Fibroblast of the aortic adventitia (primary cell): ENCODE results near the gene EPX. TPM values are rescaled to one million over a fixed set of nuclear protein-coding genes. Genes with fewer than 3 reads are reported as not detected.

Source experiments
- DNase-seq: peaks from one replicate; pipeline ENCODE4 v3.0.0-alpha.2; 2010; ENCODE audit warnings: low read depth
- H3K4me3 ChIP-seq: 2 replicates; pipeline ENCODE4 v1.5.1; 2011; ENCODE audit warnings: low read depth, mild to moderate bottlenecking, control low read depth, low read length, moderate library complexity
- total RNA-seq: library from RNA; depleted of rRNA; stranded (reverse); fragments of >200 nt; gene quantifications from 2 replicates; pipeline ENCODE4 v1.2.3, GENCODE V29; 2012; ENCODE audit warnings: low replicate concordance
- TF ChIP-seq, protein P1 (sequence below): IDR thresholded peaks from 2 replicates; pipeline ENCODE4 v1.5.1; 2011; ENCODE audit warnings: mild to moderate bottlenecking, low read length, control low read depth, inconsistent platforms; ENCODE audit not compliant: insufficient read depth

EPX gene
- total RNA-seq, 1 donor, result not detected

DNA sequence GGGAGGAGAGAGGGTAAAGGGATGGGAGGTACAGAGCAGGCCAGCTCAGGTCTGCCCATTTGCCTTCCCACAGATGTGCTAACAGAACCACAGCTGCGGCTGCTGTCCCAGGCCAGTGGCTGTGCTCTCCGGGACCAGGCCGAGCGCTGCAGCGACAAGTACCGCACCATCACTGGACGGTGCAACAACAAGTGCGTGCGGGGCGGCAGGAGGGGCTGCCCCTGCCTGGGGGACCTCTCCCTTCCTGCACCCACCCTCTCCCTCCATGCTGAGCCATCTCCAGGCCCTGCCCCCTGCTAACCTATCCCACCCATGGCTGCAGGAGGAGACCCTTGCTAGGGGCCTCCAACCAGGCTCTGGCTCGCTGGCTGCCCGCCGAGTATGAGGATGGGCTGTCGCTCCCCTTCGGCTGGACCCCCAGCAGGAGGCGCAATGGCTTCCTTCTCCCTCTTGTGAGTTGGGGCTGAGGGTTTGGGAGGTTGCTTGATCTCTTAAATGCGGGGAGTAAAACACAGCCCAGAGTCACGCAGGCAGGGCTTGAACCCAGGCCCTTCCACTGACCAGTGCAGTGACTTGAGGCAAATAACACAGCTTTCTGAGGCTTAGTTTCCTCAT lies 1.2 kb downstream of the EPX start:
- no peak overlapping the region for H3K4me3 ChIP-seq
- TF ChIP-seq, protein P1, sequence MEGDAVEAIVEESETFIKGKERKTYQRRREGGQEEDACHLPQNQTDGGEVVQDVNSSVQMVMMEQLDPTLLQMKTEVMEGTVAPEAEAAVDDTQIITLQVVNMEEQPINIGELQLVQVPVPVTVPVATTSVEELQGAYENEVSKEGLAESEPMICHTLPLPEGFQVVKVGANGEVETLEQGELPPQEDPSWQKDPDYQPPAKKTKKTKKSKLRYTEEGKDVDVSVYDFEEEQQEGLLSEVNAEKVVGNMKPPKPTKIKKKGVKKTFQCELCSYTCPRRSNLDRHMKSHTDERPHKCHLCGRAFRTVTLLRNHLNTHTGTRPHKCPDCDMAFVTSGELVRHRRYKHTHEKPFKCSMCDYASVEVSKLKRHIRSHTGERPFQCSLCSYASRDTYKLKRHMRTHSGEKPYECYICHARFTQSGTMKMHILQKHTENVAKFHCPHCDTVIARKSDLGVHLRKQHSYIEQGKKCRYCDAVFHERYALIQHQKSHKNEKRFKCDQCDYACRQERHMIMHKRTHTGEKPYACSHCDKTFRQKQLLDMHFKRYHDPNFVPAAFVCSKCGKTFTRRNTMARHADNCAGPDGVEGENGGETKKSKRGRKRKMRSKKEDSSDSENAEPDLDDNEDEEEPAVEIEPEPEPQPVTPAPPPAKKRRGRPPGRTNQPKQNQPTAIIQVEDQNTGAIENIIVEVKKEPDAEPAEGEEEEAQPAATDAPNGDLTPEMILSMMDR, result no peak
- no peak for DNase-seq

DNA sequence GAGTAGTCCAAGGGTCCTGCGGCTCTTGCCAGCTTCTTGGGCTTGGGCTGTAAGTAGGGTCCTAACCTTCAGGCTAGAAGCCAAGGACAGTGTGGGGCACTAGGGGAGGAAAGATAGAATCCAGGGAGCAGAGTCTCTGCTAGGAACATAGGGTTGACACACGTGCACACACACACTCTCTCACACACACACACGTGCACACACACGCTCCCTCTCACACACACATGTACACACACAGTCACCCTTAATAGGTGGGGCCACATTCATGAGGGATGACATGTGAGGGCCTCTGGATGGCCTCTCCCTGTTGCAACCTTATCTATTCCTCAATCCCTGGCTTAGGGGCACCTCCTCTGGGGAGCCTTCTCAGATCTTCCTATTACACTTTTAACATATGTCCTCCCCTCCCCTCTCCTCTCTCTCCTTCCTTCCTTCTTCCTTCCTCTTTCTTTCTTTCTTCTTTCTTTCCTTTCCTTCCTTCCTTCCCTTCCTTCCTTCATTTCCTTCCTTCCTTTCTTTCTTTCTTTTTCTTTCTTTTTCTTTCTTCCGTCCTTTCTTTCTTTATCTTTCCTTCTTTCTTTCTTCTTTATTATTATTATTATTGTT lies 3.1 kb downstream of the EPX start:
- DNase-seq, result no peak

DNA sequence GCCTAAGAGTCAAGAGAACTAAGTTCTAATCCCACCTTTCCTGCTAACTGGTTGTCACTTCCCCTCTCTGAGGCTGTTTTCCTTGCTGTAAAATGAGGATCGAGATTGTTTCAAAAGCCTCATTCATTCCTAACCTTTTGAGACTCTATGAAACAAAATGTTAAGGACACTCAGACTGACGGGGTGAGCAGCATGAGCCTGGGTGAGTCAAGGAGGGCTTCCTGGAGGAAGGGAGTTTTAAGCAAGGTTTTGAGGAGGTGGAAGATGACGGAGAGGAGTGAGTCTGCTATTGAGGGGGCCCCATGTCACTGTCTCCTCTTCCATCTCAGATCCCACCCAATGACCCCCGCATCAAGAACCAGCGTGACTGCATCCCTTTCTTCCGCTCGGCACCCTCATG lies 4.1 kb downstream of the EPX start:
- TF ChIP-seq, protein P1, result no peak
- DNase-seq, result no peak
- H3K4me3 ChIP-seq, result no peak overlapping the region

More for the DNA sequence above, 3.1 kb downstream of the EPX start:
- TF ChIP-seq, protein P1, result no peak
- no peak overlapping the region for H3K4me3 ChIP-seq

DNA sequence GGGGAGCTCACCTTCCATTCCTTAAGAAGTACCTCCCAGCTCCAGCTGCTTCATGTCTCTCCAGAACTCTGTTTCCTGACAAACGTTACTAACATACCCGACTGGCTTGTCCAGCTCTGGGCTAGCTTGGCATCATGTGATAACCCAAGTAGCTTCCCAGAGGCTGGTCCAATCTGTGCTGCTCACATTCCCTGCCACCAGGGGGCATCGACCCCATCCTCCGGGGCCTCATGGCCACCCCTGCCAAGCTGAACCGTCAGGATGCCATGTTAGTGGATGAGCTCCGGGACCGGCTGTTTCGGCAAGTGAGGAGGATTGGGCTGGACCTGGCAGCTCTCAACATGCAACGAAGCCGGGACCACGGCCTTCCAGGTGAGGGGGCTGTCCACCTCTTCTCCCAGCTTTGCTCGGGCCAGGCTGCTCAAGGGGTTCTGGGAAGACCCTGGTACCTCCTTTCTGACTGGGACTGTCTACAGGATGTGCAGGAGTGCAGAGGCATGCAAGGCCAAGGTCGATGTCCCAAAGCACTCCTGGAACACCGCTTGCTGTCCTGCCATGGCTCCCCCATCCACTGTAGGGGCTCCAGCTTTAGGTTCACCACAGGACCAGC lies 7.6 kb downstream of the EPX start:
- H3K4me3 ChIP-seq, result no peak overlapping the region
- TF ChIP-seq, protein P1, result peak; percentile 45
- peak; percentile 26 for DNase-seq

DNA sequence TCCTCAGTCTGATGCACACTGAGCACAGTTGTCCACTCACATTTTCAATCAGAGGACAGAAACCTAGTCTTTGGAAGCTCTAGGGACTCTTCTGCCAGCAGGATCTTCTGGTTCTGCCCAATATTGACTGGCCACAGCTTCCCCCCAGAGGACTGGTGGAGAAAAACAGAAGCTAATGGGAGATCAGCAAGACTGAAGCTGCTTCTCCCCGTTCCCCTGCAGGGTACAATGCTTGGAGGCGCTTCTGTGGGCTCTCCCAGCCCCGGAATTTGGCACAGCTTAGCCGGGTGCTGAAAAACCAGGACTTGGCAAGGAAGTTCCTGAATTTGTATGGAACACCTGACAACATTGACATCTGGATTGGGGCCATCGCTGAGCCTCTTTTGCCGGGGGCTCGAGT lies 10.3 kb downstream of the EPX start:
- DNase-seq, result no peak
- H3K4me3 ChIP-seq, result no peak overlapping the region
- TF ChIP-seq, protein P1, result no peak

DNA sequence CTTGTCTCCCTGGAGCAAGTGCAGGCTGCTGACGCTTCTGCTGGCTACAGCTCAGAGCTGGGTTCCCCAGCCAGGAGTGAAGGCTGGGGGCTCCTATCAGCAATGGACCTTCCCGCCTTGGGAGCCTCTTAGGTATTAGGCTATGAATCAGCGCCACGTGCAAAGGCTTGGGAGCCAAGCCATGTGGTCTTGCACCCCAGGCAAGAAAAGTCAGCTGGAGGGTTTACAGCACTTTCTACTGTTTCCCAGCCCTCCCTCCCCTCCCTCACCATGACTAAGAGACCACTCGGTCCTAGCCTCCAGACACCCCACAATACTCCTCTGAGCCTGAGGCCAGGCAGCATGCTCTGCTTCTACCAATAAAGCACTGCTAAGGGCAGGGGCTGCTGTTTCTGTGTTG lies 12.3 kb downstream of the EPX start:
- H3K4me3 ChIP-seq, result no peak overlapping the region
- peak; percentile 28 for DNase-seq
- TF ChIP-seq, protein P1, result no peak
